H1 (cell line): ENCODE results near the gene CAP2.

Experiments used
- CHD2 ChIP-seq: IDR thresholded peaks from 2 replicates; pipeline ENCODE4 v1.6.1; 2012; ENCODE audit warnings: low read length, improper control_type of control experiment
- CTCF ChIP-seq, 3 experiments: IDR thresholded peaks; 1 replicate in 2 of 3; 2 replicates in 1 of 3; pipeline versions ENCODE4 v1.5.1 to v1.6.1; 2011; ENCODE audit warnings: low read length in 3 of 3, mild to moderate bottlenecking in 3 of 3, inconsistent platforms in 2 of 3, low read depth in 1 of 3, moderate library complexity in 1 of 3; ENCODE audit not compliant: insufficient read depth in 1 of 3; ENCODE audit errors: control extremely low read depth in 1 of 3
- EP300 ChIP-seq, 2 experiments: IDR thresholded peaks; 1 replicate in 1 of 2; 2 replicates in 1 of 2; pipeline ENCODE4 v1.6.1; 2011 to 2012; ENCODE audit warnings: low read depth in 2 of 2, low read length in 2 of 2, mild to moderate bottlenecking in 2 of 2, borderline replicate concordance in 1 of 2, inconsistent platforms in 1 of 2, moderate library complexity in 1 of 2
- EZH2 ChIP-seq: fragments of 200-600 bp; sonication (generic); IDR thresholded peaks from 2 replicates; pipeline ENCODE4 v1.7.1; 2012; ENCODE audit warnings: low read depth, mild to moderate bottlenecking, moderate library complexity, low read length, inconsistent platforms; ENCODE audit not compliant: severe bottlenecking
- FOSL1 ChIP-seq: IDR thresholded peaks from 2 replicates; pipeline ENCODE4 v1.6.1; 2011; ENCODE audit warnings: mild to moderate bottlenecking, low read depth, low read length, moderate library complexity; ENCODE audit not compliant: insufficient read depth
- GABPA ChIP-seq: IDR thresholded peaks from 2 replicates; pipeline ENCODE4 v1.6.1; 2011; ENCODE audit warnings: mild to moderate bottlenecking, low read length, moderate library complexity, borderline replicate concordance; ENCODE audit not compliant: insufficient read depth
- MAFK ChIP-seq: IDR thresholded peaks from 2 replicates; pipeline ENCODE4 v1.6.1; 2012; ENCODE audit warnings: low read depth, mild to moderate bottlenecking, improper control_type of control experiment, low read length
- NRF1 ChIP-seq: IDR thresholded peaks from 2 replicates; pipeline ENCODE4 v1.6.1; 2011; ENCODE audit warnings: mild to moderate bottlenecking, low read depth, low read length, improper control_type of control experiment
- POLR2A ChIP-seq, 2 experiments: IDR thresholded peaks; 1 replicate in 1 of 2; 2 replicates in 1 of 2; pipeline ENCODE4 v1.6.1; 2011; ENCODE audit warnings: low read depth in 2 of 2, low read length in 2 of 2, mild to moderate bottlenecking in 2 of 2; ENCODE audit errors: control extremely low read depth in 1 of 2
- POLR2AphosphoS5 ChIP-seq: IDR thresholded peaks from 2 replicates; pipeline ENCODE4 v1.6.1; 2011; ENCODE audit warnings: low read depth, low read length
- SP1 ChIP-seq: IDR thresholded peaks from 2 replicates; pipeline ENCODE4 v1.6.1; 2011; ENCODE audit warnings: low read depth, low read length
- USF2 ChIP-seq: IDR thresholded peaks from 2 replicates; pipeline ENCODE4 v1.6.1; 2011; ENCODE audit warnings: low read length, improper control_type of control experiment
- ZNF274 ChIP-seq: IDR thresholded peaks from 2 replicates; pipeline ENCODE4 v1.7.0; 2012; ENCODE audit warnings: low read length, borderline replicate concordance; ENCODE audit errors: extremely low read depth
- TF ChIP-seq, protein P1 (sequence below): IDR thresholded peaks from 2 replicates; pipeline ENCODE4 v1.6.1; 2012; ENCODE audit warnings: inconsistent platforms

DNA sequence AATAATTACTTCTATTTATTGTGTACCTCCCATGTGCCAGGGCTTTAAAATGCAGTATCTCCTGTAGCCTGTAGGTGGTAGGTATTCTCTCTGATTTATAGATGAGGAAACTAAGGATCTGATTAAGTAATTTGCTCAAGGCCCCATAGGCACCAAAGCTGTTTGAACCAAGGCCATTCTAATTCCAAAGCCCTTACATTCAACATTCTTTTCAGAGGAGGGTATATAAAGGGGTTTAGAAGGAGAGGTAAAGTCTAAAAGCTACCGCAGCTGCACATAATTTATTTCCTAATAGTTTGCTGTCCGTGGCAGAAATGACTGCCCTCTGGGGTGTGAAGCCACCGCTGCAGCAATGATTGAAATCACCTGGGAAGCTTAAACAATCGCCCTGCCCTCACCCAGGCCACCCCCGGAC lies 111.7 kb downstream of the CAP2 start:
- no peak for TF ChIP-seq POLR2AphosphoS5
- TF ChIP-seq CHD2 = no peak
- TF ChIP-seq POLR2A (IDR thresholded peaks at IDR 0.05; ENCODE audit: control extremely low read depth in 1 of 2, low read depth in 2 of 2, low read length in 2 of 2) = no peak
- no peak for TF ChIP-seq SP1
- TF ChIP-seq FOSL1 = no peak
- TF ChIP-seq CTCF (IDR thresholded peaks at IDR 0.05; ENCODE audit: control extremely low read depth in 1 of 3, insufficient read depth in 1 of 3, low read depth in 1 of 3, low read length in 3 of 3) = peak in 2 of 3 experiments; percentile 35 to 37; a peak in 2 of 4 replicates
- no peak for TF ChIP-seq EP300 (IDR thresholded peaks at IDR 0.05; ENCODE audit: borderline replicate concordance in 1 of 2, low read depth in 2 of 2, low read length in 2 of 2)
- TF ChIP-seq, protein P1, sequence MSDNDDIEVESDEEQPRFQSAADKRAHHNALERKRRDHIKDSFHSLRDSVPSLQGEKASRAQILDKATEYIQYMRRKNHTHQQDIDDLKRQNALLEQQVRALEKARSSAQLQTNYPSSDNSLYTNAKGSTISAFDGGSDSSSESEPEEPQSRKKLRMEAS = no peak
- TF ChIP-seq ZNF274 = no peak
- no peak for TF ChIP-seq GABPA
- no peak for TF ChIP-seq NRF1
- no peak for TF ChIP-seq MAFK
- TF ChIP-seq USF2 = no peak
- TF ChIP-seq EZH2 = no peak
